ENCODE results near the gene CTSK. TPM values are rescaled to one million over a fixed set of nuclear protein-coding genes. Genes with fewer than 3 reads are reported as not detected.

CTSK gene
- total RNA-seq, 1 experiment from 2014 or later: 4.2 TPM

GRCh38 chr1:150788946-150789345 lies 19.1 kb downstream of the CTSK start:
- Histone ChIP-seq H3K79me1 (ENCODE audit: insufficient read depth, low read depth, low read length, poor library complexity, severe bottlenecking) (no peaks in the 10 kb centered on the region), H2BK5ac (ENCODE audit: insufficient read length, low read length) (no peak overlapping the region), H3K79me2 (ENCODE audit: insufficient read depth, low read length) (no peaks in the 10 kb centered on the region), H3K4me2 (ENCODE audit: insufficient read depth, insufficient read length, low read length) (no peak overlapping the region), H3K9ac (ENCODE audit: extremely low read depth, insufficient read length, low read length) (no peak overlapping the region), H3K9me3 (ENCODE audit: control insufficient read depth, low read depth, low read length) (no peaks in the 10 kb centered on the region), H3K27me3 (ENCODE audit: insufficient read depth, low read length) (no peaks in the 10 kb centered on the region), H3K23me2 (ENCODE audit: insufficient read length, low read depth, low read length, poor library complexity, severe bottlenecking) (no peaks in the 10 kb centered on the region), H3K23ac (ENCODE audit: insufficient read length, low read depth, low read length) (no peak overlapping the region), H3K14ac (ENCODE audit: insufficient read depth, low read length) (no peak overlapping the region), H2AK5ac (ENCODE audit: insufficient read length, low read length) (no peak overlapping the region), H2BK12ac (ENCODE audit: insufficient read length, low read depth, low read length) (no peak overlapping the region), H2BK15ac (ENCODE audit: low read depth, low read length) (no peak overlapping the region), H3K27ac (ENCODE audit: insufficient read length, low read depth, low read length) (no peak overlapping the region), H4K5ac (ENCODE audit: insufficient read length, low read depth, low read length) (no peak overlapping the region), H3K18ac (ENCODE audit: insufficient read length, low read depth, low read length) (no peak overlapping the region), H3K56ac (ENCODE audit: insufficient read length, low read depth, low read length) (no peak overlapping the region), H4K8ac (replicated peaks; ENCODE audit: insufficient read length, low read depth, low read length) (no peak overlapping the region), H2AFZ (ENCODE audit: low read length) (no peak overlapping the region), H3K4me1 (ENCODE audit: insufficient read depth, low read length) (no peaks in the 10 kb centered on the region), H2BK20ac (ENCODE audit: low read depth, low read length, poor library complexity, severe bottlenecking) (no peak overlapping the region), H3K4ac (ENCODE audit: low read depth, low read length) (no peak overlapping the region), H2BK120ac (ENCODE audit: low read depth, low read length, poor library complexity, severe bottlenecking) (no peak overlapping the region), H4K20me1 (ENCODE audit: control insufficient read depth, insufficient read depth, insufficient read length) (no peaks in the 10 kb centered on the region), H3T11ph (ENCODE audit: low read length) (no peak overlapping the region), H4K91ac (ENCODE audit: insufficient read length, low read depth, low read length) (no peak overlapping the region)
- no peak for DNase-seq
- no peak overlapping the region; a peak in 1 of 7 replicates for H3K27ac Mint-ChIP-seq
- WGBS (ENCODE audit: extremely low coverage, insufficient read length, low lambda C conversion rate): no CpG with 5 or more reads among the region's 4 CpGs
- no peak for TF ChIP-seq CTCF (conservative IDR thresholded peaks at IDR 0.05)
- H3K4me1 Mint-ChIP-seq: no peaks in the 10 kb centered on the region
- no peak overlapping the region for H3K4me3 Mint-ChIP-seq
- no peaks in the 10 kb centered on the region for H3K9me3 Mint-ChIP-seq
- no peaks in the 10 kb centered on the region for H3K36me3 Mint-ChIP-seq (ENCODE audit: insufficient read depth in 1 of 3, low read depth in 3 of 3)
- no peaks in the 10 kb centered on the region for H3K27me3 Mint-ChIP-seq (ENCODE audit: low read depth)
